ENCODE measurements around the gene SIGLEC12.

GRCh38 chr19:51476164-51476563 lies 25.4 kb downstream of the SIGLEC12 start:
- no peak for TF ChIP-seq CTCF (IDR thresholded peaks at IDR 0.05)
- no peak for TF ChIP-seq EZH2 (IDR thresholded peaks at IDR 0.05; ENCODE audit: borderline replicate concordance, insufficient read depth, low read depth, low read length, poor library complexity, severe bottlenecking)
